Heart right ventricle (tissue), 16 donors: ENCODE measurements around the gene ZBTB7C. TPM values are rescaled to one million over a fixed set of nuclear protein-coding genes. Genes with fewer than 3 reads are reported as not detected.

Experiments
- ATAC-seq, 8 donors: fragments of 200-7000 bp; cut with Tn5 transposase; one replicate each; pipeline ENCODE4 v1.9.1; 2020; ENCODE audit warnings: mild to moderate bottlenecking in 8 of 8, moderate library complexity in 8 of 8, moderate number of reproducible peaks in 1 of 8
- DNase-seq, 2 donors: peaks; one replicate each; pipeline ENCODE4 v3.0.0-alpha.2; 2020
- H3K27ac ChIP-seq, 10 donors: fragments of 200-600 bp; sonication (generic) in 2 of 10; one replicate each; pipeline versions ENCODE4 v1.5.0 to v1.8.0; 2020 to 2022; ENCODE audit warnings: mild to moderate bottlenecking in 3 of 10
- H3K27me3 ChIP-seq, 7 donors: fragments of 200-600 bp; one replicate each; pipeline ENCODE4 v1.8.0; 2021 to 2022; ENCODE audit warnings: mild to moderate bottlenecking in 2 of 7
- H3K36me3 ChIP-seq, 9 donors: fragments of 200-600 bp; sonication (generic) in 1 of 9; one replicate each; pipeline versions ENCODE4 v1.5.0 to v1.8.0; 2020 to 2022; ENCODE audit warnings: mild to moderate bottlenecking in 2 of 9
- H3K4me1 ChIP-seq, 9 donors: fragments of 200-600 bp; sonication (generic) in 1 of 9; one replicate each; pipeline versions ENCODE4 v1.5.0 to v1.8.0; 2020 to 2022; ENCODE audit warnings: mild to moderate bottlenecking in 4 of 9
- H3K4me3 ChIP-seq, 10 donors: fragments of 200-600 bp; sonication (generic) in 2 of 10; one replicate each; pipeline versions ENCODE4 v1.5.0 to v1.8.0; 2020 to 2022; ENCODE audit warnings: mild to moderate bottlenecking in 7 of 10, moderate library complexity in 2 of 10
- H3K9me3 ChIP-seq, 11 donors: fragments of 200-600 bp in 10 of 11; sonication (generic) in 2 of 11; one replicate each; pipeline versions ENCODE4 v1.5.0 to v1.8.0; 2013 to 2022; ENCODE audit warnings: mild to moderate bottlenecking in 2 of 11, control low read depth in 1 of 11, moderate library complexity in 1 of 11
- CTCF ChIP-seq, 9 donors: fragments of 200-600 bp; sonication (generic) in 2 of 9; IDR thresholded peaks; one replicate each; pipeline versions ENCODE4 v1.5.0 to v1.8.0; 2021 to 2022; ENCODE audit warnings: antibody characterized with exemption in 9 of 9, mild to moderate bottlenecking in 5 of 9, moderate library complexity in 1 of 9
- WGBS, 2 donors: extraction: QIAGEN DNeasy Blood & Tissue Kit; methylation state at CpG; one replicate each; pipeline ENCODE4 v1.1.7; 2013; ENCODE audit warnings: inconsistent platforms in 1 of 2; 5-methylcytosine and 5-hydroxymethylcytosine counted together
- intact Hi-C, 10 donors: fragments of 100-400 bp; cut with DNase I; formaldehyde crosslinking; loops; one replicate each; pipeline versions ENCODE4 v1.11.1 to v1.14.2; 2022
- polyA plus RNA-seq, 2 donors: library from polyadenylated mRNA; stranded (reverse); fragments of 200-250 nt; gene quantifications; one replicate each; pipeline ENCODE4 v1.2.3, GENCODE V29; 2013
- total RNA-seq, 10 donors: library from RNA; stranded (reverse); fragmentation: NEBNext Ultra II Directional in 3 of 10; extraction: Animal tissue kit (Norgen Biotek cat#: 25700) in 3 of 10; gene quantifications; one replicate each; pipeline versions ENCODE4 v1.2.1 to v1.2.4, GENCODE V29; 2021 to 2023
- donor health status: Arrhythmogenic right ventricular cardiomyopathy.
- donor health status: ischemic (EF 13 %, LVEDD 7.1; RV severe dilation, severe dysfunction).
- donor health status: healthy with polysubstance abuse.
- donor health status: DM: no; HTN: yes; CAD: no.
- donor health status: DM: no; HTN: no; CAD: no.
- donor health status: ischemic (EF 25% LVEDD 6.9; RV normal size, moderate dysfunction).
- donor health status: ischemic (EF 25% LVEDD 5.7; RV mildly dilated, moderate dysfunction).
- donor health status: healthy.
- donor health status: DM: yes; HTN: yes; CAD: no.
- donor health status: Ischemic cardiomyopathy.
- donor health status: ischemic (EF 35%, LVEDD 5.7; RV mildly dilated, moderate dysfunction).
- donor health status: nonischemic (EF 11% LVEDD 7.7; RV severe dilation, severe dysfunction).
- donor health status: DM: yes; HTN: yes; CAD: no.
- donor health status: PGD.
- donor health status: ischemic (EF 29% LVEDD 5.4; RV normal size, mild dysfunction).
- donor health status: nonischemic (EF 23%, LVEDD 6.1; RV moderate dilation, normal function).

Gene ZBTB7C
- total and polyA plus RNA-seq, 12 donors: 0.49 to 6.3 (median 1.5) TPM

- Histone ChIP-seq H3K9me3 (no peaks in the 10 kb centered on the region), H3K4me3 (no peak overlapping the region), H3K36me3 (no peaks in the 10 kb centered on the region), H3K27ac (no peak overlapping the region), H3K27me3 (peaks cover 0 to 27% (median 0%) of the 10 kb centered on the region in 7 donors), H3K4me1 (peaks cover 0 to 5% (median 0%) of the 10 kb centered on the region in 9 donors)
- intact Hi-C loops: loop anchor here in 1 of 10 donors (5.0 kb wide), 1 partner anchor 62 kb away; no protein-coding TSS in a partner anchor
- ATAC-seq: no peak
- WGBS, 2 donors: 69 to 72% methylated on average over 6 of the region's 6 CpGs
- TF ChIP-seq CTCF (IDR thresholded peaks at IDR 0.05): no peak
- DNase-seq: no peak
Observed at GRCh38 chr18:48104705-48105104, 304.5 kb downstream of the ZBTB7C start.

GRCh38 chr18:48100651-48101165 lies 308.5 kb downstream of the ZBTB7C start:
- H3K36me3 ChIP-seq: no peaks in the 10 kb centered on the region
- no peaks in the 10 kb centered on the region for H3K9me3 ChIP-seq
- no peak for DNase-seq
- no peak for TF ChIP-seq CTCF (IDR thresholded peaks at IDR 0.05)
- peaks cover 0 to 10% (median 0%) of the 10 kb centered on the region in 7 donors for H3K27me3 ChIP-seq
- peaks cover 0 to 4% (median 0%) of the 10 kb centered on the region in 9 donors for H3K4me1 ChIP-seq
- H3K27ac ChIP-seq: no peak overlapping the region
- no peak for ATAC-seq
- 68 to 73% methylated on average over 8 to 9 of the region's 9 CpGs for WGBS, 2 donors
- intact Hi-C loops: loop anchor here in 1 of 10 donors (5.0 kb wide), 1 partner anchor 58 kb away; no protein-coding TSS in a partner anchor
- H3K4me3 ChIP-seq: no peak overlapping the region

- no peak for TF ChIP-seq CTCF (IDR thresholded peaks at IDR 0.05)
- ATAC-seq (no peak), DNase-seq (no peak)
- WGBS, 2 donors: 51 to 57% methylated on average over 8 of the region's 8 CpGs
- Histone ChIP-seq H3K9me3 (no peaks in the 10 kb centered on the region), H3K36me3 (no peaks in the 10 kb centered on the region), H3K27me3 (peaks cover 0 to 5% (median 0%) of the 10 kb centered on the region in 7 donors), H3K27ac (no peak overlapping the region), H3K4me1 (peaks cover 0 to 4% (median 0%) of the 10 kb centered on the region in 9 donors), H3K4me3 (no peak overlapping the region)
- intact Hi-C loops: loop anchor here in 1 of 10 donors (5.0 kb wide), 1 partner anchor 58 kb away; no protein-coding TSS in a partner anchor
Observed at GRCh38 chr18:48100165-48100575, 309.0 kb downstream of the ZBTB7C start.

GRCh38 chr18:48099481-48100164 lies 309.6 kb downstream of the ZBTB7C start:
- no peaks in the 10 kb centered on the region for H3K9me3 ChIP-seq
- ATAC-seq (no peak), DNase-seq (no peak)

More at GRCh38 chr18:48099481-48100164, 309.6 kb downstream of the ZBTB7C start:
- Histone ChIP-seq H3K36me3 (no peaks in the 10 kb centered on the region), H3K27ac (no peak overlapping the region), H3K27me3 (peaks cover 0 to 5% (median 0%) of the 10 kb centered on the region in 7 donors), H3K4me3 (no peak overlapping the region), H3K4me1 (peaks cover 0 to 4% (median 0%) of the 10 kb centered on the region in 9 donors)
- TF ChIP-seq CTCF (IDR thresholded peaks at IDR 0.05): no peak
- 71 to 74% methylated on average over 8 of the region's 8 CpGs for WGBS, 2 donors
- intact Hi-C loops: loop anchor here in 1 of 10 donors (5.0 kb wide), 1 partner anchor 57 kb away; no protein-coding TSS in a partner anchor
